ENCODE results near the gene ZDHHC21.

DNA sequence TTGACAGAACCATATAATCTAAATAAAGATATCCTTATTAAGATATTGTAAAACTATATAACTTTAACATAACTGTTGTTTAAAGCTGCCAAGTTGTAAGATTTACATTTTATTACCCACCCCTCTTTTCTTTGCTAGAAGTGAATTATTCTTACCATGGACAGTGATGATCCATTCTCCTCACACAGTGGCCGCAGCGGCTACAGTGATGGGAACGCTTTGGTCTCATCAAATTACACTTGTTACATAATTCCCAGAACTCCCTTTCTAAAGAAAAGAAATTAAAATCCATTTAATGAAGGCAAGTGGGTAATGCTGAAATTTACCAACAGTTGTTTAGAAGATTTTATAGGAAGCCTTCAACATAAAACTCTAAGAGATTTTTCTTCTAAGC lies 31.2 kb downstream of the ZDHHC21 start:
- no peak for TF ChIP-seq EZH2 (IDR thresholded peaks at IDR 0.05; ENCODE audit: low read depth, low read length, severe bottlenecking)
- TF ChIP-seq EP300 (IDR thresholded peaks at IDR 0.05; ENCODE audit: borderline replicate concordance in 1 of 2, low read depth in 2 of 2, low read length in 2 of 2): no peak
- no peak for TF ChIP-seq CREB1 (IDR thresholded peaks at IDR 0.05)
- TF ChIP-seq KDM4A (IDR thresholded peaks at IDR 0.05; ENCODE audit: low read depth, low read length, severe bottlenecking): no peak
- TF ChIP-seq POLR2A (IDR thresholded peaks at IDR 0.05; ENCODE audit: control extremely low read depth in 1 of 2, low read depth in 2 of 2, low read length in 2 of 2): no peak
- TF ChIP-seq, protein P1, sequence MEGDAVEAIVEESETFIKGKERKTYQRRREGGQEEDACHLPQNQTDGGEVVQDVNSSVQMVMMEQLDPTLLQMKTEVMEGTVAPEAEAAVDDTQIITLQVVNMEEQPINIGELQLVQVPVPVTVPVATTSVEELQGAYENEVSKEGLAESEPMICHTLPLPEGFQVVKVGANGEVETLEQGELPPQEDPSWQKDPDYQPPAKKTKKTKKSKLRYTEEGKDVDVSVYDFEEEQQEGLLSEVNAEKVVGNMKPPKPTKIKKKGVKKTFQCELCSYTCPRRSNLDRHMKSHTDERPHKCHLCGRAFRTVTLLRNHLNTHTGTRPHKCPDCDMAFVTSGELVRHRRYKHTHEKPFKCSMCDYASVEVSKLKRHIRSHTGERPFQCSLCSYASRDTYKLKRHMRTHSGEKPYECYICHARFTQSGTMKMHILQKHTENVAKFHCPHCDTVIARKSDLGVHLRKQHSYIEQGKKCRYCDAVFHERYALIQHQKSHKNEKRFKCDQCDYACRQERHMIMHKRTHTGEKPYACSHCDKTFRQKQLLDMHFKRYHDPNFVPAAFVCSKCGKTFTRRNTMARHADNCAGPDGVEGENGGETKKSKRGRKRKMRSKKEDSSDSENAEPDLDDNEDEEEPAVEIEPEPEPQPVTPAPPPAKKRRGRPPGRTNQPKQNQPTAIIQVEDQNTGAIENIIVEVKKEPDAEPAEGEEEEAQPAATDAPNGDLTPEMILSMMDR (IDR thresholded peaks at IDR 0.05; ENCODE audit: control extremely low read depth in 1 of 3, insufficient read depth in 1 of 3, low read depth in 1 of 3, low read length in 3 of 3): no peak
